GM21717 (cell line): ENCODE results near the gene CREB1.

ENCODE experiments used
- ATAC-seq: cut with Tn5 transposase; IDR thresholded peaks from one replicate; pipeline ENCODE4 v1.9.1; 2021; ENCODE audit warnings: mild to moderate bottlenecking, moderate library complexity; ENCODE audit not compliant: unreplicated experiment

The CREB1 gene

GRCh38 chr2:207503234-207503633 lies 26.5 kb upstream of the CREB1 start:
- peak; percentile 51 for ATAC-seq

GRCh38 chr2:207504513-207505170 lies 25.1 kb upstream of the CREB1 start:
- no peak for ATAC-seq

- ATAC-seq = peak; percentile 43
Observed at GRCh38 chr2:207505171-207505570, 24.6 kb upstream of the CREB1 start.

- ATAC-seq = no peak
Observed at GRCh38 chr2:207505728-207506127, 24.0 kb upstream of the CREB1 start.

- ATAC-seq = no peak
Observed at GRCh38 chr2:207506426-207506825, 23.3 kb upstream of the CREB1 start.

- ATAC-seq = no peak
Observed at GRCh38 chr2:207510148-207510547, 19.6 kb upstream of the CREB1 start.

- no peak for ATAC-seq
Observed at GRCh38 chr2:207511851-207512250, 17.9 kb upstream of the CREB1 start.

GRCh38 chr2:207512356-207512755 lies 17.4 kb upstream of the CREB1 start:
- no peak for ATAC-seq

GRCh38 chr2:207513551-207514257 lies 16.1 kb upstream of the CREB1 start:
- no peak for ATAC-seq

- no peak for ATAC-seq
Observed at GRCh38 chr2:207514451-207514850, 15.3 kb upstream of the CREB1 start.

- ATAC-seq = no peak
Observed at GRCh38 chr2:207515671-207516070, 14.1 kb upstream of the CREB1 start.

- no peak for ATAC-seq
Observed at GRCh38 chr2:207516206-207516605, 13.6 kb upstream of the CREB1 start.

GRCh38 chr2:207523005-207523404 lies 6.8 kb upstream of the CREB1 start:
- no peak for ATAC-seq

GRCh38 chr2:207525296-207525695 lies 4.5 kb upstream of the CREB1 start:
- no peak for ATAC-seq

- ATAC-seq = peak; percentile 10
Observed at GRCh38 chr2:207528980-207529329, 807 bp upstream of the CREB1 start.

GRCh38 chr2:207530160-207531031 lies 634 bp downstream of the CREB1 start:
- ATAC-seq = peak; percentile 5

- ATAC-seq = no peak
Observed at GRCh38 chr2:207531032-207531952, 1.5 kb downstream of the CREB1 start.

GRCh38 chr2:207532676-207533075 lies 2.9 kb downstream of the CREB1 start:
- ATAC-seq = no peak

GRCh38 chr2:207533461-207534008 lies 3.8 kb downstream of the CREB1 start:
- no peak for ATAC-seq

- ATAC-seq = no peak
Observed at GRCh38 chr2:207534417-207534816, 4.7 kb downstream of the CREB1 start.
